Measurements from ENCODE around the gene TPRX2.

GRCh38 chr19:47813995-47814328, 45.1 kb upstream of the TPRX2 start:
- TF ChIP-seq CTCF (IDR thresholded peaks at IDR 0.05; ENCODE audit: low read depth, low read length) (no peak), POLR2A (IDR thresholded peaks at IDR 0.05; ENCODE audit: extremely low read depth, insufficient read length) (no peak)

Measured in NB4 (cell line).